A549 (cell line): Measurements from ENCODE around the gene CLCA4.

Experiments used
- CTCF ChIP-seq: fragments of >200 bp; sonication (Bioruptor Twin); formaldehyde crosslinking; IDR thresholded peaks from 3 replicates; pipeline ENCODE4 v1.5.1; 2016
- JUN ChIP-seq, 2 experiments: fragments of >200 bp; sonication (Bioruptor Twin); formaldehyde crosslinking; IDR thresholded peaks; 2 replicates in 1 of 2; 3 replicates in 1 of 2; pipeline ENCODE4 v1.6.1; 2016 to 2017

DNA sequence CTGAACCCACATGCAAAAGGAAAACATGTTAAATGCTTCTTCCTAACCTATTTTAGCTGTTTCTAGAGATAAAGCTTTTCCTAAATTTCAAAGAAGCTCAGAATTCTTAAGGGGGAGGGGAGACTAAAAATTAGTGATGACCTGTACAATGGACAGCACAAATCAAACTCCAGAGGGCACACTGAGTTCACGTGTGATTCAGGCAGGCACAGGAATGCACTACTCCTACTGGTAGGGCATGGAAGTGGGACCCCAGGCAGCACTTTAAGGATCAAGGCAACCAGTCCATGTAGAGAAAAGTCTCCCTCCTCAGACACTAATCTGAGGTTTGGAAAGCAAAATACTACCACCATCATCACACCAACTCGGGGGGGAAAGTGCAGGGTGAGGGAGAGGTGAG lies 31.3 kb upstream of the CLCA4 start:
- TF ChIP-seq JUN (IDR thresholded peaks at IDR 0.05) (no peak), CTCF (no peak)
